H1 (cell line): ENCODE measurements around the gene AP5S1.

Experiments
- EP300 ChIP-seq, 2 experiments: IDR thresholded peaks; 1 replicate in 1 of 2; 2 replicates in 1 of 2; pipeline ENCODE4 v1.6.1; 2011 to 2012; ENCODE audit warnings: low read depth in 2 of 2, low read length in 2 of 2, mild to moderate bottlenecking in 2 of 2, borderline replicate concordance in 1 of 2, inconsistent platforms in 1 of 2, moderate library complexity in 1 of 2
- TF ChIP-seq, protein P1 (sequence below), 3 experiments: IDR thresholded peaks; 1 replicate in 2 of 3; 2 replicates in 1 of 3; pipeline versions ENCODE4 v1.5.1 to v1.6.1; 2011; ENCODE audit warnings: low read length in 3 of 3, mild to moderate bottlenecking in 3 of 3, inconsistent platforms in 2 of 3, low read depth in 1 of 3, moderate library complexity in 1 of 3; ENCODE audit not compliant: insufficient read depth in 1 of 3; ENCODE audit errors: control extremely low read depth in 1 of 3

- TF ChIP-seq, protein P1, sequence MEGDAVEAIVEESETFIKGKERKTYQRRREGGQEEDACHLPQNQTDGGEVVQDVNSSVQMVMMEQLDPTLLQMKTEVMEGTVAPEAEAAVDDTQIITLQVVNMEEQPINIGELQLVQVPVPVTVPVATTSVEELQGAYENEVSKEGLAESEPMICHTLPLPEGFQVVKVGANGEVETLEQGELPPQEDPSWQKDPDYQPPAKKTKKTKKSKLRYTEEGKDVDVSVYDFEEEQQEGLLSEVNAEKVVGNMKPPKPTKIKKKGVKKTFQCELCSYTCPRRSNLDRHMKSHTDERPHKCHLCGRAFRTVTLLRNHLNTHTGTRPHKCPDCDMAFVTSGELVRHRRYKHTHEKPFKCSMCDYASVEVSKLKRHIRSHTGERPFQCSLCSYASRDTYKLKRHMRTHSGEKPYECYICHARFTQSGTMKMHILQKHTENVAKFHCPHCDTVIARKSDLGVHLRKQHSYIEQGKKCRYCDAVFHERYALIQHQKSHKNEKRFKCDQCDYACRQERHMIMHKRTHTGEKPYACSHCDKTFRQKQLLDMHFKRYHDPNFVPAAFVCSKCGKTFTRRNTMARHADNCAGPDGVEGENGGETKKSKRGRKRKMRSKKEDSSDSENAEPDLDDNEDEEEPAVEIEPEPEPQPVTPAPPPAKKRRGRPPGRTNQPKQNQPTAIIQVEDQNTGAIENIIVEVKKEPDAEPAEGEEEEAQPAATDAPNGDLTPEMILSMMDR (IDR thresholded peaks at IDR 0.05; ENCODE audit: control extremely low read depth in 1 of 3, insufficient read depth in 1 of 3, low read depth in 1 of 3, low read length in 3 of 3), result no peak
- TF ChIP-seq EP300 (IDR thresholded peaks at IDR 0.05; ENCODE audit: borderline replicate concordance in 1 of 2, low read depth in 2 of 2, low read length in 2 of 2), result no peak
Measured at GRCh38 chr20:3798373-3798768, 22.0 kb upstream of the AP5S1 start.
